Peyer's patch (tissue), 4 donors: Measurements from ENCODE around the gene PAK6. TPM values are rescaled to one million over a fixed set of nuclear protein-coding genes. Genes with fewer than 3 reads are reported as not detected.

Source experiments
- DNase-seq, 3 donors: peaks; one replicate each; pipeline ENCODE4 v3.0.0-alpha.2; 2017 to 2019
- H3K27ac ChIP-seq, 4 donors: fragments of 200-600 bp; sonication (generic); one replicate each; pipeline ENCODE4 v1.5.1; 2016 to 2019
- H3K27me3 ChIP-seq, 2 donors: fragments of 200-600 bp; sonication (generic); one replicate each; pipeline ENCODE4 v1.5.1; 2019
- H3K36me3 ChIP-seq, 3 donors: fragments of 200-600 bp; sonication (generic); one replicate each; pipeline ENCODE4 v1.5.1; 2016 to 2019
- H3K4me1 ChIP-seq, 4 donors: fragments of 200-600 bp; sonication (generic); one replicate each; pipeline ENCODE4 v1.5.1; 2016 to 2019
- H3K4me3 ChIP-seq, 4 donors: fragments of 200-600 bp; sonication (generic); 1 replicate in 3 of 4; 2 replicates in 1 of 4; pipeline ENCODE4 v1.5.1; 2016 to 2019; ENCODE audit warnings: mild to moderate bottlenecking in 1 of 4
- H3K9me3 ChIP-seq, 4 donors: fragments of 200-600 bp; sonication (generic); one replicate each; pipeline ENCODE4 v1.5.1; 2016 to 2019; ENCODE audit warnings: mild to moderate bottlenecking in 1 of 4
- CTCF ChIP-seq, 6 experiments: fragments of 450-650 bp in 4 of 6; fragments of 200-600 bp in 2 of 6; sonication (generic) in 1 of 6; IDR thresholded peaks; one replicate each; pipeline ENCODE4 v1.5.1; 2017 to 2019; ENCODE audit warnings: antibody characterized with exemption in 6 of 6, mild to moderate bottlenecking in 3 of 6, moderate library complexity in 1 of 6
- POLR2A ChIP-seq, 2 donors: fragments of 450-650 bp; IDR thresholded peaks; one replicate each; pipeline ENCODE4 v1.5.1; 2017; ENCODE audit warnings: antibody characterized with exemption in 2 of 2, mild to moderate bottlenecking in 2 of 2, moderate library complexity in 2 of 2
- total RNA-seq, 4 donors: library from RNA; depleted of rRNA; stranded (reverse); fragments of >200 nt; gene quantifications; one replicate each; pipeline ENCODE4 v1.1.0, GENCODE V29; 2016

PAK6 gene
- total RNA-seq, 4 donors from 2014 or later: 3.3 to 4.7 TPM; not detected in 2

- peak; percentile 100 for TF ChIP-seq CTCF (IDR thresholded peaks at IDR 0.05)
- TF ChIP-seq POLR2A (IDR thresholded peaks at IDR 0.05): no peak
- Histone ChIP-seq H3K27ac (no peak overlapping the region), H3K4me1 (peaks cover 0 to 6% (median under 1%) of the 10 kb centered on the region in 4 donors), H3K27me3 (peaks cover 0 to 1% of the 10 kb centered on the region in 2 donors), H3K36me3 (no peaks in the 10 kb centered on the region), H3K4me3 (no peak overlapping the region), H3K9me3 (no peaks in the 10 kb centered on the region)
- DNase-seq: peak; percentile 86 to 91 (median 86)
Measured at GRCh38 chr15:40274350-40275274, 35.7 kb downstream of the PAK6 start.

- no peaks in the 10 kb centered on the region for H3K36me3 ChIP-seq
- no peak overlapping the region for H3K4me3 ChIP-seq
- H3K4me1 ChIP-seq: peaks cover 0 to 9% (median 4%) of the 10 kb centered on the region in 4 donors
- TF ChIP-seq CTCF (IDR thresholded peaks at IDR 0.05) (no peak), POLR2A (IDR thresholded peaks at IDR 0.05) (no peak)
- H3K27me3 ChIP-seq: peaks cover 0 to 10% of the 10 kb centered on the region in 2 donors
- no peaks in the 10 kb centered on the region for H3K9me3 ChIP-seq
- no peak overlapping the region for H3K27ac ChIP-seq
- no peak for DNase-seq
Measured at GRCh38 chr15:40275523-40275922, 36.7 kb downstream of the PAK6 start.

- Histone ChIP-seq H3K9me3 (no peaks in the 10 kb centered on the region), H3K36me3 (no peaks in the 10 kb centered on the region), H3K27me3 (peaks cover 0 to 14% of the 10 kb centered on the region in 2 donors), H3K4me1 (peaks cover 0 to 9% (median 4%) of the 10 kb centered on the region in 4 donors), H3K4me3 (no peak overlapping the region), H3K27ac (no peak overlapping the region)
- TF ChIP-seq CTCF (IDR thresholded peaks at IDR 0.05): no peak
- no peak for TF ChIP-seq POLR2A (IDR thresholded peaks at IDR 0.05)
- no peak for DNase-seq
Measured at GRCh38 chr15:40275954-40276353, 37.1 kb downstream of the PAK6 start.

GRCh38 chr15:40276927-40277326 is 38.1 kb downstream of the PAK6 start:
- Histone ChIP-seq H3K4me3 (no peak overlapping the region), H3K36me3 (no peaks in the 10 kb centered on the region), H3K4me1 (peaks cover 0 to 16% (median 6%) of the 10 kb centered on the region in 4 donors), H3K9me3 (no peaks in the 10 kb centered on the region), H3K27me3 (peaks cover 0 to 24% of the 10 kb centered on the region in 2 donors), H3K27ac (no peak overlapping the region)
- no peak for DNase-seq
- no peak for TF ChIP-seq CTCF (IDR thresholded peaks at IDR 0.05)
- TF ChIP-seq POLR2A (IDR thresholded peaks at IDR 0.05): no peak

GRCh38 chr15:40277471-40277870 is 38.6 kb downstream of the PAK6 start:
- Histone ChIP-seq H3K27ac (no peak overlapping the region), H3K4me3 (no peak overlapping the region), H3K4me1 (peaks cover 0 to 22% (median 9%) of the 10 kb centered on the region in 4 donors), H3K27me3 (peaks cover 0 to 30% of the 10 kb centered on the region in 2 donors), H3K36me3 (no peaks in the 10 kb centered on the region), H3K9me3 (no peaks in the 10 kb centered on the region)
- no peak for DNase-seq
- TF ChIP-seq POLR2A (IDR thresholded peaks at IDR 0.05) (no peak), CTCF (IDR thresholded peaks at IDR 0.05) (no peak)
